H1 (cell line): ENCODE data around the gene UBE2H. TPM values are rescaled to one million over a fixed set of nuclear protein-coding genes. Genes with fewer than 3 reads are reported as not detected.

ENCODE experiments used
- BACH1 ChIP-seq: IDR thresholded peaks from 2 replicates; pipeline ENCODE4 v1.6.1; 2012; ENCODE audit warnings: low read length, improper control_type of control experiment
- CREB1 ChIP-seq: IDR thresholded peaks from 2 replicates; pipeline ENCODE4 v1.6.1; 2012; ENCODE audit warnings: inconsistent platforms
- CTCF ChIP-seq, 3 experiments: IDR thresholded peaks; 1 replicate in 2 of 3; 2 replicates in 1 of 3; pipeline versions ENCODE4 v1.5.1 to v1.6.1; 2011; ENCODE audit warnings: low read length in 3 of 3, mild to moderate bottlenecking in 3 of 3, inconsistent platforms in 2 of 3, low read depth in 1 of 3, moderate library complexity in 1 of 3; ENCODE audit not compliant: insufficient read depth in 1 of 3; ENCODE audit errors: control extremely low read depth in 1 of 3
- TCF12 ChIP-seq: IDR thresholded peaks from 2 replicates; pipeline ENCODE4 v1.6.1; 2011; ENCODE audit warnings: low read depth, mild to moderate bottlenecking, low read length
- polyA plus RNA-seq, 7 experiments: library from polyadenylated mRNA; depleted of rRNA in 3 of 7; stranded (reverse) in 5 of 7; unstranded in 2 of 7; fragments of >200 nt in 5 of 7; fragments of 200-250 nt in 2 of 7; gene quantifications; 1 replicate in 5 of 7; 2 replicates in 1 of 7; 4 replicates in 1 of 7; pipeline versions ENCODE4 v1.2.1 to v1.2.3, GENCODE V29; 2011 to 2013; ENCODE audit warnings: missing spikeins in 2 of 7, mixed read lengths in 2 of 7
- total RNA-seq: library from RNA; stranded (reverse); fragmentation: NEBNext Ultra II Directional; extraction: Animal tissue kit (Norgen Biotek cat#: 25700); gene quantifications from 2 replicates; pipeline ENCODE4 v1.2.1, GENCODE V29; 2021

The UBE2H gene
- total and polyA plus RNA-seq, 2 of the 8 experiments (the other 6 are each of a cell fraction or from before 2014, with no cell fraction given), result 30.6 to 62.2 TPM

DNA sequence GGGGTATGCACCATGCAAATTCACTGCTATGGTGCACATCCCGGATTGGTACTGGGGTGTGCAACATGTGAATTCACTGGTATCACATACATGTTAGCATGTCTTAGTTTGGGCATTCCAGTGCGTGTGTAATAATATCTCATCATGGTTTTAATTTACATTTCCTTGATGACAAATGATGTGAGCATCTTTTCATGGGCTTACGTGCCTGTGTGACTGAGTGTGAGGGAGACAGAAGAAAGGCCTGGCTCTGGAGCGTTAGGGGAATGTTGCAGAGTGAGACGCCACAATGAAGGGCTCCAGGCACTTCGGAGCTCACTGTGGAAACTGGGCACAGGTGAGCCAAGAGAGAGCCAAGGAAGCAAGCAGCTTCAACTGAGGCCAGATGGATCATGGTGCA is 162.6 kb downstream of the UBE2H start (continued):
- TF ChIP-seq CTCF (IDR thresholded peaks at IDR 0.05; ENCODE audit: control extremely low read depth in 1 of 3, insufficient read depth in 1 of 3, low read depth in 1 of 3, low read length in 3 of 3) (no peak), CREB1 (no peak), BACH1 (no peak), TCF12 (no peak)
- TF ChIP-seq, all 59 proteins: peak for 0
